IPS-NIHi11 (cell line): ENCODE data around the gene TEX101.
"Not testable (repeated sequence)": the region's sequence is repeated elsewhere in the genome, so short reads cannot be mapped to it uniquely, and the experiment has no call there.

Experiments used
- DNase-seq: peaks from one replicate; pipeline ENCODE4 v3.0.0; 2012; ENCODE audit warnings: mixed read lengths, low spot score

Gene TEX101

GRCh38 chr19:43414554-43414953 is at the start of gene TEX101:
TSS of gene TEX101 (plus strand) at chr19:43414890. CDS start at chr19:43415920, 1,030 bp downstream.
- no peak for DNase-seq

DNA sequence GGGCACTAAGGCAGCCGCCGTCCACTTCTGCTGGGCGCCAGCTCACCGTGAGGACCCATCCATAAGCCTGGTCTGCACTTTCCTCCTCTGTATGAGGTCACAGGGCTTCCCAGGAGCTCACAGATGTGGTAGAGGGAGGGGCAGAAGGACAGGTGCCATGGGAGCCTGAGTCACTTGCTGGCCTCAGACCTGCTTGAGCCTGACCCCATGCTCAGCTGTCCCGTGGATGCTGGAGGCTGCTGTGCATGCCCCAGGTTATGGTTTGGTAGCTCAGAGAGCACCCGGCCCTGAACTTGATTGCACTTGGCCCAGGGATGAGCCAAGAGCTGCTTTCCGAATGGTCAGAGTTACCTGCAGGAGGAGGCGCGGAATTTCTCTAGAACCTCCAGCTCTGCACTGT is 49.0 kb upstream of the TEX101 start:
- DNase-seq = not testable (repeated sequence)

DNA sequence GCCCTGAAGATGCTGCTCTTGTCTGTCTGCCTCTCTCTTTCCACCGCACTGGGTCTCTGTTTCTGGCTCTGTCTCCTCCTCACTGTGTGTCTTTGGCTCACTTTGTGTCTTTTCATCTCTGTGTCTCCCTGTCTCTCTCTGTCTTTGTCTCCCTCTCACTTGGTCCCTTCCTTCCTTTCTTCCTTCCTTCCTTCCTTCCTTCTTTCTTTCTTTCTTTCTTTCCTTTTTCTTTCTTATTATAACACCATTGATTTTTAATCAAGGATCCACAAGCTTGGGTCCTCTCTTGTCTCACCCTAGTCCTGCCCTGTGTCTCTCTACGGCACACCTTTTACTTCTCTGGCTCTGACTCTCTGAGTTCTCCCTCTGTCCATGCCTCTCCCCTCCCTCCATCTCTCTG is 46.9 kb upstream of the TEX101 start:
- no peak for DNase-seq

GRCh38 chr19:43368897-43369296 is 45.8 kb upstream of the TEX101 start:
- DNase-seq = not testable (repeated sequence)

DNA sequence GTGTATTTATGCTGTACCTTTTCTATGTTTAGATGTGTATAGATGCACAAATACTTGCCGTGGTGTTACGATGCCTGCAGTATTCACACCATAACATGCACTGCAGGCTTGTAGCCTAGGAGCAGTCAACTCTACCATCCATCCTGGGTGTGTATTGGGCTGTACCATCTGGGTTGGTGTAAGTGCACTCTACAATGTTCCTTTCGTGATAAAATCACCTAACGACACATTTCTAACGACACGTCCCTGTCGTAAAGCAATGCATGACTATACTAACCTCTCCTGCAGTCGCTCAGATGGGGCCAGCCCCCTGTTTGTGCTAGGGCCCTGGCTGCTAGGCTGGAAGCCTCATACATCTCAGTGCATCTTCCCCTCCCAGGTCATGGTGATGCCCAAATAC is 42.8 kb upstream of the TEX101 start:
- no peak for DNase-seq

- DNase-seq = no peak
Measured at GRCh38 chr19:43372462-43372861, 42.2 kb upstream of the TEX101 start.

- DNase-seq = not testable (repeated sequence)
Measured at GRCh38 chr19:43377624-43378023, 37.1 kb upstream of the TEX101 start.

- peak; percentile 35 for DNase-seq
Measured at GRCh38 chr19:43380008-43380407, 34.7 kb upstream of the TEX101 start.

GRCh38 chr19:43380771-43381386 is 33.8 kb upstream of the TEX101 start:
- DNase-seq = no peak

DNA sequence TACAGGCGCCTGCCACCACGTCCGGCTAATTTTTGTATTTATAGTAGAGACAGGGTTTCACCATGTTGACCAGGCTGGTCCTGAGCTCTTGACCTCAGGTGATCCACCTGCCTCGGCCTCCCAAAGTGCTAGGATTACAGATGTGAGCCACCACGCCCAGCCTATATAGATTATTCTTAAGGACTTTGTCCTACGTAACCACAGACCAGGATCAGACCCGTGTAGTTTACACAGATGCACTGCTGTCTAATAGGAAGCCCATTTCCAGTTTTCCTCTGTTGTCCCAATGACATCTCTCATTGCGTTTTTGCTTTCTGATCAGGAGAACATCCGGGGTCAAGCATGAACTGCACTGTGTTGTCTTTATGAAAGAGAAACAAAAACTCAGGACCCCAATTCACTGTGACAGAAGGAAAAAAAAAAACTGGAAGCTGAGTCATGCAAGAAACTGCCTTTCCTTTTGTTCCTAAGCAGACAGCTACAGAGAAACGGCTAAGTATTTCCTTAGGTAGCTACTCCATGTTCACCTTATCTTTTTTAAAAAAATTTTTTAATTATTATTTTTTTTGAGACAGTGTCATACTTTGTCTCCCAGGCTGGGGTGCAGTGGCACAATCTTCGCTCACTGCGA is 32.0 kb upstream of the TEX101 start:
- not testable (repeated sequence) for DNase-seq

GRCh38 chr19:43383254-43383653 is 31.4 kb upstream of the TEX101 start:
- not testable (repeated sequence) for DNase-seq

DNA sequence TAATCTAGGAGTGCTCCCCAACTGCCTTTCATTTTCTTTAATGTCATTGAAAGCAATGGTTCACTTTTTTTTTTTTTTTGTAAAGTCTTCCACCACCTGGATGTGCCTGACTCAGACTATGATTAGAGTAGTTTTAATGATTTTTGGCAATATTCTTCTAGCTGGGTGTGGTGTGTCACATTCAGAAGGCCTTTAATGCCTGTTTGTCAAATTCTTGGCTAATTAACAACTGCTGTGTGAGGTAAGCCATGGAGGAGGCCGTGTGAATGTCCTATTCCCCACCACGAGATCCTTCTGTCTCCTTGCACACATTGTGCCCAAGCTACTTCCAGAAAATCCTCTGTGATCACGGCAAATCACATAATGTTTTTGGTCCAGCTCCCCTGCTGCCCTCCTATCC is 30.9 kb upstream of the TEX101 start:
- not testable (repeated sequence) for DNase-seq

DNA sequence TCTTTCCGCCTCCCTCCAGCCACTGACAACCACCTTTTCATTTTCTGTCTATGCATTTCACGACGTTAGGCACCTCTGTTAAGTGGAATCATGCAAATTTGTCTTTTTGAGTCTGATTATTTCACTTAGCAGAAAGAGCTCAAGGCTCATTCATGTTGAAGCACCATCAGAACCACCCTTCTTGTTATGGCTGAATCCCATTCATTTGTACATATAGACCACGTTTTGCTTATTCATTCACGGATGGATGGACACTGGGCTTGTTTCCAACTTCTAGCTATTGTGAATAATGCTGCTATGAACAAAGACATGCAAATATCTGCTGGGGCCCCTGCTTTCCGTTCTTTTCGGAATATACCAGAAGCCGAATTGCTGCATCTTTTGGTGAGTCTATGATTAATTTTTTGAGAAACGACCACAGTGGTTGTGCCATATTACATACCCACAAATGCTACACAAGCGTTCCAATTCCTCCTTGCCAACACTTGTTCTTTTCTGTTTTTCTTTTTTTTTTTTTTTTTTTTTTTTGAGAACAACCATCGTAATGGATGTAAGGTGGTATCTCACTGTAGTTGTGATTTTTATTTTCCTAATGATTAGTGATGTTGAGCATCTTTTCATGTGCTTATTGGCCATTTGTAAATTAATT is 23.7 kb upstream of the TEX101 start:
- DNase-seq = not testable (repeated sequence)

DNA sequence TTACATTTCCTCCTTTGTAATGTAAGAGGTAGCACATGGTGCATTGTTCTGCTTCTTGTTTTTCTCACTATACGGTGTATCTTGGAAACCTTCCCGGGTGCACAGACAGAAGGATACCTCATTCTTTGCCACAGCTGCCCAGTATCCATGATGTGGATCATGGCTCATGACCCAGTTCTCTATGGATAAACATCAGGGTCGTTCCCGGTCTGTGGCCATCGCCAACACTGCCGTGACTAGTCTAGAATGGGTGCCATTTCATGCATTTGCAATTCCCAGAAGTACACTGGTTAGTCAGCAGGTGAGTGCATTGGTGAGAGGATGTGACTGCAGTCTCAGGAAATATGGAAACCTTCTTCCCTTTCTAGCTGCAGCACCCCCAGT is 23.1 kb upstream of the TEX101 start:
- not testable (repeated sequence) for DNase-seq

GRCh38 chr19:43393501-43393900 is 21.2 kb upstream of the TEX101 start:
- not testable (repeated sequence) for DNase-seq

GRCh38 chr19:43395561-43395960 is 19.1 kb upstream of the TEX101 start:
- DNase-seq = no peak

DNA sequence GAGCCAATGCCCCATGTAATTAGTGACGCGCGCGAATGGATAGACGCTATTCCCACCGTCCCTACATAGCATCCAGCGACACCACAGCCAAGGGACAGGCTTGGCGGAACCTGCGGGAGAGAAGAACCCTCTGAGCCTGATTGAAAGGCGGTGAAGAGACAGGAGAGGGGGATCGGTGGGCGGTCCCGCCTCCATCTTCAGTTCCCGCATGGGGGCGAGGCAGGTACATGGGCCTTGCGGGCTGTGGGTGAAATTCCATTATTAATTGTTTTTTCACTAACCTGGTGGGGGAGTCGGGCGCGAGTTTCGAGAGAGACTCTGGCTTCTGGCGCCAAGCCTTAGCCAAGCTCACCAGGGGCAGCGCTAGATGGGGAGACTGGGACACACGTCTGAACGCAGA is 8.4 kb upstream of the TEX101 start:
- DNase-seq = no peak

GRCh38 chr19:43407416-43408005 is 7.2 kb upstream of the TEX101 start:
- peak; percentile 65 for DNase-seq

GRCh38 chr19:43408043-43408442 is 6.6 kb upstream of the TEX101 start:
- peak; percentile 43 for DNase-seq

GRCh38 chr19:43409415-43409814 is 5.3 kb upstream of the TEX101 start:
- no peak for DNase-seq

DNA sequence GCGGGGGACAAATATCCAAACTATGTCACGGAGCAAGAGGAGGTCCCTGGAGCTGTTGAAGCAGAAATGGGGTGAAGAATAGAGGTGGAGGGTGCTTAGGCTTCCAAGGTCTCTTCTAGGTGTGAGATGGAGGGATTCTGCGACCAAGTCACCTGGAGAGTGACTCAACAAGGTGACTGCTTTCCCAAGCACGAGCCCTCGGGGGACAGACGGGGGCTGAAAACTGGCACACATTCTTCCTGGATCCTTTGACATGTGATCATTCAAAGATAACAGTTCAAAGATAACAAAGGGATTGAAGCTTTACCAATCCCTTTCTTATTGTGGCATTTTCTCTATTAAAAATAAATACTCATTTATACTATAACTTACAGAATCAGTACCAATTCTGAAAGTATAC is 2.2 kb upstream of the TEX101 start:
- no peak for DNase-seq

- DNase-seq = no peak
Measured at GRCh38 chr19:43416951-43417623, 2.4 kb downstream of the TEX101 start.
